ENCODE results near the gene ATPAF1. TPM values are rescaled to one million over a fixed set of nuclear protein-coding genes. Genes with fewer than 3 reads are reported as not detected.
A peak's percentile ranks its signal among the peaks of the same experiment; 100 is the strongest.

The ATPAF1 gene
- total RNA-seq, 1 donor from 2014 or later = 32.2 TPM

DNA sequence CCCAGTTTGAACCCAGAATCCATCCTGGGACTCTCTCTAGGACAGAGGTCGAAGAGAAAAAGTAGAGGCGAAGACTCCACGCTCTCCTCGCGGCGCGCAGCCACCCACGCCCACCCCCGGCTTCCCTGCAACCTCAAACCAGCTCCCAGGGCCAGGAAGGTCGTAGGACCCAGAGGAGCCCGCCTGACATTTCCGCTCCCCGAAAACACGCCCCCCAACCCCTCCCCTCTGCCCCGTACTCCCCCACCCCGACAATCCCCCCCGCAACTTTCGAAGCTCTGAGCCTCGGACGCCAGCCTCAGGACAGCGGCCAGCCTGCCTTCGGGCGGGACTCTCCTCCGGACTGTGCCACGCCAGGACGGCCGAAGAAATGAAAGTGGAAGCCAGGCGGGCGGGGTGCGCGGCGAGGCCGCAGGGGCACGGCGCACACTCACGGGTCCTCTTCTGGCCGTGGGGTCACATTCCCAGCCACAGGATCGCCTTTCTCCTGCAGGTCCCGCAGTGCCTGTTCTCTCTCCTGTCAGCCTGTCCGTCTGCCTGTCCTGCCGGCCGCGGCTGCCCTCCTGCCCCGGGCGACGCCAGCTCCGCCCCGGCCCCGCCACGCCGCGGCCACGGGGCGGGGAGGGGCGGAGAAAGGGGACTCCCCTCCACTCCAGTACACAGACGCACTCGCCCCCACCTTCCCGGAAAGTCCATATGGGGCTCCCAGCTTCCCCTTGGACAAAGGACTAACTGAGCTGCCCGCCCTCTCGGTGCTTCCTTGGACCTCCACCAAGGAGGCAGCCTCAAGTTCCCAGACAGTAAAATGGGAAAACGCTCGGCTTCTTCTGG, 51.7 kb downstream of the ATPAF1 start, which contains the start of gene MOB3C:
Gene MOB3C (minus strand): TSS at position 535 of the 831 bp plus-strand sequence. CDS start 3,490 bp downstream, outside the sequence.
- intact Hi-C loops (cut with DNase I) = no loop called here
- peak; percentile 91 for ATAC-seq
- peak; percentile 91 for DNase-seq
- Histone ChIP-seq H3K27me3 (no peaks in the 10 kb centered on the region), H3K4me1 (peaks cover 49% of the 10 kb centered on the region), H3K27ac (peak within 1 kb of the TSS; percentile 88), H3K9me3 (no peaks in the 10 kb centered on the region), H3K36me3 (no peaks in the 10 kb centered on the region), H3K4me3 (peak within 1 kb of the TSS; percentile 74)
- TF ChIP-seq CTCF (IDR thresholded peaks at IDR 0.05) = no peak

DNA sequence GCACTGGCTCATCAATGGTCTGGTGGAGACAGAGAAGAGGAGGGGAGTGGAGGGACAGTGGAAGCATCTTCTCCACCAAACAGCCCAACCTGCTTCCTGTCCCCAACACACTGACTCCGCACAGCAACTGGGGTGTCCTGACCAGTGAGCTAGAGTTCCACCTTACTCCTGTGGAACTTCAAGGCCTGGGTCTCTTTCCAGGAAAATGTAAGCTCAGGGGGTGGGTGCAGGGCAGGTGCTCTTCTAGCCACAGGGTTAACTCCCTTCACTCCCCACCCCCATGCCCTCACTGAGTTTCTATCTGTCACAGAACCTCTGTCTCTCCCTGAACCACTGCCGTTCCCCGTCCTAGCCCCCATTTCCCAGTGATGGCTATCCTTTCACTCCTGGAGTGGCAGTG, 52.4 kb downstream of the ATPAF1 start:
- intact Hi-C loops (cut with DNase I) = no loop called here
- DNase-seq (no peak), ATAC-seq (no peak)
- peak overlapping the region; percentile 74 for H3K4me3 ChIP-seq
- no peak for TF ChIP-seq CTCF (IDR thresholded peaks at IDR 0.05)
- no peaks in the 10 kb centered on the region for H3K36me3 ChIP-seq
- H3K9me3 ChIP-seq = no peaks in the 10 kb centered on the region
- no peaks in the 10 kb centered on the region for H3K27me3 ChIP-seq
- peak overlapping the region; percentile 88 for H3K27ac ChIP-seq
- H3K4me1 ChIP-seq = peaks cover 52% of the 10 kb centered on the region

DNA sequence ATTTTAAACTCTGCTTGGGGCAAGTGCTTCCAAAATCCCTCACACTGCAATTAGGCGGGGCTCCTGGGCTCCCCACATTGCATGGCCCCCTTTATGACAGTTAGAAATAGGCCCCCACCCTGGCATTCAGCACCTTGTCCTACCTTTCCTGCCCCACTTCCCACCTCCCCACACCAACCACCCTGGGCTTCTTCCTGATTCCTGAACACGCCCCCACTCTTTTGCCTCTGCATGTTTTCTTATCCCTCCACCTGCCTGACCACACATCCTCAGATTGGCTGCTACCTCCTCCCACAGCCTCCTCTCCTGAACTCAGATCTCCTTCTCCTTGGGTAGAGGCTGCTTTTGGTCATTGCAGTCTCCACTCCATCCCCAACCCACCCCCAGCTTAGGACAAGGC, 53.1 kb downstream of the ATPAF1 start:
- intact Hi-C loops (cut with DNase I) = no loop called here
- H3K9me3 ChIP-seq = no peaks in the 10 kb centered on the region
- ATAC-seq (no peak), DNase-seq (no peak)
- peaks cover 1% of the 10 kb centered on the region for H3K36me3 ChIP-seq
- peak overlapping the region; percentile 74 for H3K4me3 ChIP-seq
- no peak for TF ChIP-seq CTCF (IDR thresholded peaks at IDR 0.05)
- H3K27me3 ChIP-seq = no peaks in the 10 kb centered on the region
- H3K27ac ChIP-seq = no peak overlapping the region
- peaks cover 52% of the 10 kb centered on the region for H3K4me1 ChIP-seq

GRCh38 chr1:46614604-46614984, 53.6 kb downstream of the ATPAF1 start:
- DNase-seq (no peak), ATAC-seq (no peak)
- H3K27ac ChIP-seq = peak overlapping the region; percentile 33
- H3K4me3 ChIP-seq = no peak overlapping the region
- TF ChIP-seq CTCF (IDR thresholded peaks at IDR 0.05) = no peak
- no peaks in the 10 kb centered on the region for H3K27me3 ChIP-seq
- H3K36me3 ChIP-seq = peaks cover 6% of the 10 kb centered on the region
- peaks cover 52% of the 10 kb centered on the region for H3K4me1 ChIP-seq
- no peaks in the 10 kb centered on the region for H3K9me3 ChIP-seq
- intact Hi-C loops (cut with DNase I) = no loop called here

- Histone ChIP-seq H3K9me3 (no peaks in the 10 kb centered on the region), H3K4me3 (peak overlapping the region; percentile 39), H3K4me1 (peaks cover 52% of the 10 kb centered on the region), H3K27me3 (no peaks in the 10 kb centered on the region), H3K36me3 (peaks cover 13% of the 10 kb centered on the region), H3K27ac (peak overlapping the region; percentile 33)
- TF ChIP-seq CTCF (IDR thresholded peaks at IDR 0.05) = no peak
- DNase-seq (peak; percentile 92), ATAC-seq (peak; percentile 77)
- intact Hi-C loops (cut with DNase I) = no loop called here
Measured at GRCh38 chr1:46613661-46614603, 54.2 kb downstream of the ATPAF1 start.
